HCT116 (cell line): ENCODE measurements around the gene BTBD6. TPM values are rescaled to one million over a fixed set of nuclear protein-coding genes. Genes with fewer than 3 reads are reported as not detected.

Source experiments
- ATAC-seq: fragments of 200-7000 bp; cut with Tn5 transposase; 2 replicates; pipeline ENCODE4 v1.9.1; 2020; ENCODE audit warnings: mild to moderate bottlenecking, moderate library complexity
- BruUV-seq: library from RNA; stranded (reverse); fragments of 400-500 nt; replicated peaks from 2 replicates; lab custom pipeline; 2021; lab: Mats Ljungman, UMichigan
- CTCF ChIA-PET: fragments of 300-600 bp; sonication (Branson Sonifier 250); formaldehyde crosslinking; loops from one replicate; lab custom pipeline; 2021; ENCODE audit warnings: antibody characterized with exemption; lab: Charles Lee
- POLR2A ChIA-PET: fragments of 300-600, 350-600 bp; sonication (Branson Sonifier 250); formaldehyde crosslinking; loops from one replicate; lab custom pipeline; 2021; ENCODE audit warnings: antibody characterized with exemption; lab: Charles Lee
- RAD21 ChIA-PET, 2 experiments: fragments of 300-600 bp; sonication (Branson Sonifier 250); formaldehyde crosslinking; loops; one replicate each; lab custom pipeline; 2023; ENCODE audit warnings: low total read pairs in 2 of 2; ENCODE audit not compliant: uncharacterized antibody in 2 of 2, unreplicated experiment in 2 of 2, low non-redundant PET in 1 of 2; lab: Charles Lee
- DNase-seq: peaks from one replicate; pipeline ENCODE4 v3.0.0-alpha.2; 2010; ENCODE audit warnings: low read depth, low spot score
- H2AFZ ChIP-seq: fragments of 200-600 bp; shearing (Covaris generic), sonication (generic); 2 replicates; pipeline ENCODE4 v1.6.1; 2017; ENCODE audit warnings: low read depth, mixed run types, mixed read lengths, antibody characterized with exemption, low read length; ENCODE audit not compliant: poor library complexity, severe bottlenecking
- H3K27ac ChIP-seq: 2 replicates; pipeline ENCODE4 v1.5.1; 2012; ENCODE audit warnings: low read depth, low read length
- H3K27me3 ChIP-seq: fragments of 200-600 bp; sonication (generic); 2 replicates; pipeline ENCODE4 v1.6.1; 2016; ENCODE audit warnings: mixed run types, low read length, mixed read lengths; ENCODE audit not compliant: insufficient read depth
- H3K36me3 ChIP-seq, 2 experiments: fragments of 200-500 bp in 1 of 2; fragments of 200-600 bp in 1 of 2; sonication (Bioruptor generic) in 1 of 2; sonication (generic) in 1 of 2; 2 replicates each; pipeline versions ENCODE4 v1.5.1 to v1.6.1; 2014 to 2016; ENCODE audit warnings: low read length in 2 of 2, inconsistent platforms in 1 of 2, mixed read lengths in 1 of 2, mixed run types in 1 of 2; ENCODE audit not compliant: insufficient read depth in 2 of 2, control insufficient read depth in 1 of 2
- H3K4me1 ChIP-seq, 2 experiments: fragments of 200-600 bp in 1 of 2; sonication (generic) in 1 of 2; 2 replicates each; pipeline versions ENCODE4 v1.5.1 to v1.6.1; 2012 to 2017; ENCODE audit warnings: low read length in 2 of 2, inconsistent platforms in 1 of 2, mild to moderate bottlenecking in 1 of 2, mixed read lengths in 1 of 2, mixed run types in 1 of 2, moderate library complexity in 1 of 2; ENCODE audit not compliant: insufficient read depth in 2 of 2, control insufficient read depth in 1 of 2
- H3K4me2 ChIP-seq: fragments of 200-600 bp; sonication (generic); 2 replicates; pipeline ENCODE4 v1.6.1; 2017; ENCODE audit warnings: mixed run types, low read length, mixed read lengths
- H3K4me3 ChIP-seq, 2 experiments: fragments of 200-600 bp in 1 of 2; sonication (generic) in 1 of 2; replicated peaks in 1 of 2; 2 replicates each; pipeline ENCODE4 v1.5.1; 2011 to 2016; ENCODE audit warnings: low read length in 2 of 2, control low read depth in 1 of 2, low read depth in 1 of 2, mild to moderate bottlenecking in 1 of 2, mixed read lengths in 1 of 2, mixed run types in 1 of 2
- H3K79me2 ChIP-seq: fragments of 200-600 bp; sonication (generic); 2 replicates; pipeline ENCODE4 v1.6.1; 2017; ENCODE audit warnings: mild to moderate bottlenecking, mixed run types, low read length, moderate library complexity, mixed read lengths; ENCODE audit not compliant: insufficient read depth
- H3K9ac ChIP-seq: fragments of 200-600 bp; sonication (generic); 2 replicates; pipeline ENCODE4 v1.6.1; 2016; ENCODE audit warnings: low read length, mixed read lengths
- H3K9me2 ChIP-seq: fragments of 200-600 bp; sonication (generic), shearing (Covaris generic); 2 replicates; pipeline ENCODE4 v1.6.1; 2017; ENCODE audit warnings: mixed run types, mild to moderate bottlenecking, moderate library complexity; ENCODE audit not compliant: insufficient read depth
- H3K9me3 ChIP-seq, 2 experiments: fragments of 200-500 bp in 1 of 2; fragments of 200-600 bp in 1 of 2; sonication (Bioruptor generic) in 1 of 2; sonication (generic) in 1 of 2; 2 replicates each; pipeline ENCODE4 v1.6.1; 2014 to 2017; ENCODE audit warnings: low read length in 2 of 2, mixed read lengths in 2 of 2, inconsistent platforms in 1 of 2, low read depth in 1 of 2, mild to moderate bottlenecking in 1 of 2, mixed run types in 1 of 2, moderate library complexity in 1 of 2; ENCODE audit not compliant: control insufficient read depth in 1 of 2, insufficient read depth in 1 of 2
- H4K20me1 ChIP-seq: fragments of 200-600 bp; sonication (generic), shearing (Covaris generic); 2 replicates; pipeline ENCODE4 v1.6.1; 2017; ENCODE audit warnings: mixed run types, mild to moderate bottlenecking, moderate library complexity; ENCODE audit not compliant: insufficient read depth
- ATF3 ChIP-seq: IDR thresholded peaks from 2 replicates; pipeline ENCODE4 v1.6.1; 2012
- EGR1 ChIP-seq: IDR thresholded peaks from 2 replicates; pipeline ENCODE4 v1.6.1; 2012; ENCODE audit warnings: low read depth
- ELF1 ChIP-seq: IDR thresholded peaks from 2 replicates; pipeline ENCODE4 v1.6.1; 2012; ENCODE audit warnings: low read depth, borderline replicate concordance
- EZH2 ChIP-seq: fragments of 200-600 bp; sonication (generic); IDR thresholded peaks from 2 replicates; pipeline ENCODE4 v1.6.1; 2017; ENCODE audit warnings: antibody characterized with exemption, mixed run types
- EZH2phosphoT487 ChIP-seq: fragments of 200-600 bp; IDR thresholded peaks from 2 replicates; pipeline ENCODE4 v1.6.1; 2018; ENCODE audit warnings: antibody characterized with exemption, borderline replicate concordance
- FOSL1 ChIP-seq: IDR thresholded peaks from 2 replicates; pipeline ENCODE4 v1.6.1; 2012; ENCODE audit warnings: low read depth
- MAX ChIP-seq: IDR thresholded peaks from 2 replicates; pipeline ENCODE4 v1.6.1; 2012
- POLR2A ChIP-seq: IDR thresholded peaks from 2 replicates; pipeline ENCODE4 v1.7.0; 2011; ENCODE audit warnings: borderline replicate concordance; ENCODE audit not compliant: insufficient read depth, insufficient read length; ENCODE audit errors: extremely low read depth
- POLR2AphosphoS5 ChIP-seq: IDR thresholded peaks from 2 replicates; pipeline ENCODE4 v1.6.1; 2011; ENCODE audit warnings: mild to moderate bottlenecking, low read depth, low read length, moderate library complexity
- SP1 ChIP-seq: IDR thresholded peaks from 2 replicates; pipeline ENCODE4 v1.6.1; 2012; ENCODE audit warnings: low read depth
- SRF ChIP-seq: IDR thresholded peaks from 2 replicates; pipeline ENCODE4 v1.6.1; 2012; ENCODE audit warnings: low read depth
- ZBTB33 ChIP-seq: IDR thresholded peaks from 2 replicates; pipeline ENCODE4 v1.6.1; 2011; ENCODE audit warnings: mild to moderate bottlenecking, low read length, moderate library complexity; ENCODE audit not compliant: insufficient replicate concordance; ENCODE audit errors: extremely low read depth
- ZFX ChIP-seq: fragments of 450-650 bp; IDR thresholded peaks from 2 replicates; pipeline ENCODE4 v1.6.1; 2017
- ZNF274 ChIP-seq: fragments of 200-500 bp; sonication (Bioruptor generic); IDR thresholded peaks from 2 replicates; pipeline ENCODE4 v1.6.1; 2014; ENCODE audit warnings: mild to moderate bottlenecking, low read depth, low read length, inconsistent platforms
- intact Hi-C: fragments of 100-400 bp; cut with micrococcal nuclease; formaldehyde crosslinking; loops from 2 replicates; pipeline ENCODE4 v1.10.0; 2022
- total RNA-seq: library from RNA; stranded (reverse); gene quantifications from one replicate; pipeline ENCODE4 v1.2.1, GENCODE V29; 2021; ENCODE audit not compliant: unreplicated experiment

The BTBD6 gene
- total RNA-seq, 1 experiment from 2014 or later, result 35.9 TPM

GRCh38 chr14:105223770-105224544 is 24.4 kb upstream of the BTBD6 start:
- H3K27ac ChIP-seq, result no peak overlapping the region
- ChIA-PET CTCF (no interaction called here), RAD21 (no interaction called here), POLR2A (no interaction called here)
- H2AFZ ChIP-seq, result no peak overlapping the region
- no peak for ATAC-seq
- H3K27me3 ChIP-seq, result no peaks in the 10 kb centered on the region
- no TSS peak for BruUV-seq
- H4K20me1 ChIP-seq, result no peaks in the 10 kb centered on the region
- no peak overlapping the region for H3K4me3 ChIP-seq
- H3K79me2 ChIP-seq, result no peaks in the 10 kb centered on the region
- DNase-seq, result no peak
- H3K4me1 ChIP-seq, result no peaks in the 10 kb centered on the region
- no peaks in the 10 kb centered on the region for H3K9me3 ChIP-seq
- intact Hi-C loops, result no loop called here
- TF ChIP-seq EGR1 (no peak), MAX (no peak), ZNF274 (no peak)
- peaks cover 5 to 9% of the 10 kb centered on the region in 2 experiments; a peak in 3 of 4 replicates for H3K36me3 ChIP-seq
- H3K9ac ChIP-seq, result no peak overlapping the region
- no peaks in the 10 kb centered on the region for H3K9me2 ChIP-seq
- no peak overlapping the region for H3K4me2 ChIP-seq

- no peaks in the 10 kb centered on the region for H3K4me1 ChIP-seq
- intact Hi-C loops, result no loop called here
- no peak for DNase-seq
- no peaks in the 10 kb centered on the region for H3K79me2 ChIP-seq
- H3K27ac ChIP-seq, result no peak overlapping the region
- H3K4me3 ChIP-seq, result no peak overlapping the region
- POLR2A ChIA-PET, result no interaction called here
- H4K20me1 ChIP-seq, result no peaks in the 10 kb centered on the region
- BruUV-seq, result TSS peak; percentile 39
- RAD21 ChIA-PET, result no interaction called here
- H3K9me3 ChIP-seq, result no peaks in the 10 kb centered on the region
- ATAC-seq, result no peak
- H3K4me2 ChIP-seq, result no peak overlapping the region
- CTCF ChIA-PET, result no interaction called here
- H2AFZ ChIP-seq, result no peak overlapping the region
- H3K9ac ChIP-seq, result no peak overlapping the region
- H3K36me3 ChIP-seq, result peaks cover 5 to 9% of the 10 kb centered on the region in 2 experiments; a peak in 3 of 4 replicates
- no peaks in the 10 kb centered on the region for H3K27me3 ChIP-seq
- H3K9me2 ChIP-seq, result no peaks in the 10 kb centered on the region
- no peak for TF ChIP-seq SRF
- no peak for TF ChIP-seq EZH2
- TF ChIP-seq ELF1, result no peak
- no peak for TF ChIP-seq FOSL1
- TF ChIP-seq ATF3, result no peak
- no peak for TF ChIP-seq SP1
- TF ChIP-seq ZBTB33, result no peak
- no peak for TF ChIP-seq ZFX
- TF ChIP-seq POLR2AphosphoS5, result no peak
- no peak for TF ChIP-seq POLR2A
- TF ChIP-seq EZH2phosphoT487, result no peak
Observed at GRCh38 chr14:105224845-105225570, 23.3 kb upstream of the BTBD6 start.
